ENCODE measurements around the gene ZDHHC11B. TPM values are rescaled to one million over a fixed set of nuclear protein-coding genes. Genes with fewer than 3 reads are reported as not detected.
"Not testable (repeated sequence)": the region's sequence is repeated elsewhere in the genome, so short reads cannot be mapped to it uniquely, and the experiment has no call there.

ZDHHC11B gene
- polyA plus RNA-seq, 1 donor, result 15.7 TPM

DNA sequence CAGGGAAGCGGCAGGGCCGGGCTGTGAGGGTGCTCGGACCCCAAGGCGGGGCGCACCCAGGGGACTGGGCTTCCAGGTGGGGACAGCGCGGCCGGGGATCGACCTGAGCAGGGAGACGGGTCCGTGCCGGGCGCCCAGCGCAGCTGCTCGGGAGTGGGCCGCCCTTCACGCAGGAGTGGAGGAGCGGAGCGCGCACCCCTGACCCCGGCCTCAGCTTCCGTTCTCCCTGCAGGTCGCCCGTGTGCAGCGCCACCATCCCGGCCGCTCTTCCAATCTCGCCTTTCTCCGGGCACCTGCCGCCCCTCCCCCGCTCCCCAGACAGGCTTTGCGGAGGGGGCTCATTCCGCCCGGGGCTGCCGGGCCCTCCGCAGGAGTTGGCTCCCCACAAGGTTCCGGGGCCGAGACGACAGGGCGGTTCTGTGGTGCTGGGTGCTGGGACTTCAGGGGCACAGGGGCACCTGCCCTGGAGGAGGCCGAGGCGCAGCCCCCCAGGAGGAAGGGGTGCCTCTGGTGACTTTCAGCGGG is 714 bp upstream of the ZDHHC11B start:
- not testable (repeated sequence) for DNase-seq (ENCODE audit: low read depth)

DNA sequence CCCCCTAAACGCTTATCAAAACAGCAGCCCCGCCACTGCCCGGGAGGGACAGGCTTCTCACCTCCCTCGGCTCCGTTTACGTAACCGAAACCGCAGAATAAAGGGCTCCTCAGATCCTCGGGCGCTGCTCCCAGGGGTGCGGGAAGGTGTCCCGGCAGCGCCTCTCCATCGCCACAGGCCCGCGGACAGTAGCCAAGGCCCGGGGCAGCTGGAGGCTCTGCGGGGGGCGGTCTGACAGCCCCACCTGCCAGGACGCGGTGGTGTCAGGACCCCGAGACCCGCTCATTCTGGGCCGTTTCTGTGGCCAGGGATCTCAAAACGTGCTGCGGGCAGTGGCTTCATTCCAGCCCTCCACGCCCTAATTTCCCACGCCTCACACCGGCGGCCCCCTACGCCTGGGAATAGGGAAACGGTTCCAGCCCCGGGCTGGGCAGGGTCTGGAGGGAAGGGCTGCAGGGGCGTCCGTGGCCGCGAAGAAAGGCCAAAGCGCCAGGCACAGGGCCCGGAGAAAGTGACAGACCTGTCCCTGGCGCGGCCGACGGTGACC is 575 bp downstream of the ZDHHC11B start:
- DNase-seq (ENCODE audit: low read depth), result not testable (repeated sequence)

DNA sequence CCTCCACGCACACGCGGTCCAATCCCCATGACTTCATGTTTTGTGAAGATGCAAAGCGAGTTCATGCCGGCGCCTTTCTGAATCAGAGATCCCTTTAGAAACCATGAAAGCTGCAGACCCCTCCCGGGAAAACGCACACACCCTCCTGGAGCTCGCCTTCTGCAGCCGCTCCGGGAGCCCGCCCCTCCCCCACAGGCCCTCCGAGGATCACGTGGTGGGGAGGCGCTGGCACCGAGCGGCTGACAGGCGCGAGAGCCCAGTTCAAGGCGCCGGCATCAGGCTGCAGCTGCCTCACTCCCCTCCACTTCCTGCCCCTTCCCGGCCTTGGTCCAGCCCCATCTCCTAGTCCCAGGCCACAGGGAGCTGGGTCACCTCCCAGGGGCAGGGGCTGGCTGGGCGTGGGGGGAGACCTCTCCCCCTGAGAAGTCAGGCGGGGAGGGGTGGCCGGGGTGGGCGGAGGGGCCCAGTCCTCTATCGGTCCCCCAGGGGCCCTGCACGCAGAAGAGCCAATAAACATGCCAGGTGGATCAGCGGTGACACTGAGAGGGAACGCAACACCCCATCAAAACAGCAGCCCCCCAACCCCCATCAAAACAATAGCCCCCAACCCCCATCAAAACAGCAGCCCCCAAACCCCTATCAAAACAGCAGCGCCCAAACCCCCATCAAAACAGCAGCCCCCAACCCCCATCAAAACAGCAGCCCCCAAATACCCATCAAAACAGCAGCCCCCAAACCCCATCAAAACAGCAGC is 1.3 kb downstream of the ZDHHC11B start:
- not testable (repeated sequence) for DNase-seq (ENCODE audit: low read depth)

DNA sequence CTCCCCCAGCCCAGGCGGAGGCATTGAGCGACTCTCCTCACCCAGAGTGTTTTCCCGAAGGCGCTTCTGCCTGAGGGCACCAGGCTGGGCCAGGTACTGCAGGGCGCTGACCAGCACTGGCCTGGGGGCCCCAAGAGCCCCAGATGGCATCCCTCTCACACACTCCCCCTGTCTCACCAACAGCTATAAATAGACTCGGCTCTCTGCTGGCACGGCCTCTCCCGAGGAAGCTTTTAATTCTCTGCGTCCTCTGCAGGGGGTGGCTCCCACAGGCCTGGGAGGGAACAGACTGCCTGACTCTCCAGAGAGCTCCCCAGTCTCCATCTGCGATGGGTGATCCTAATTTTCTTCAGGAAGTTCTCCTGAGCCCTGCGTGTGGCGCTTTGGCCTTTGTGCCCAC is 2.2 kb downstream of the ZDHHC11B start:
- not testable (repeated sequence) for DNase-seq (ENCODE audit: low read depth)

DNA sequence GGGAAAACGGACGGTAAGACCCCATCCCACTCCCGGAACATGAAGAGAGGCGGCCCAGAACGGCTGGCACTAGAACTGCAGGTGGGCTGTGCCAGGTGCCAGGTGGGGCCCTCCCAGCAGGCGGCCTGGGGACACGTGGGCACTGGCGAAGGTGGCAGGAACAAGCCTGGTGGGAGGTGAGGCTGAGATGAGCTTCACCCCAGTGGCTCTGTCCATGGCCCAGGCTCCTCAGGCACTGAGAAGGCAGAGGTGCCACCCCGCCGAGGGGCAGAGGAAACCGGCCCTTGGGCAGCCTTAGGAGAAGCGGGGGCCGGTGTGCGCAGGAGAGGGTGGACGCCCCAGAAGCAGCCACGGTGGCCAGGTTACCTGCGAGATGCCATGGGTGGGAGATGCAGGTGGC is 4.0 kb downstream of the ZDHHC11B start:
- DNase-seq (ENCODE audit: low read depth), result not testable (repeated sequence)

DNA sequence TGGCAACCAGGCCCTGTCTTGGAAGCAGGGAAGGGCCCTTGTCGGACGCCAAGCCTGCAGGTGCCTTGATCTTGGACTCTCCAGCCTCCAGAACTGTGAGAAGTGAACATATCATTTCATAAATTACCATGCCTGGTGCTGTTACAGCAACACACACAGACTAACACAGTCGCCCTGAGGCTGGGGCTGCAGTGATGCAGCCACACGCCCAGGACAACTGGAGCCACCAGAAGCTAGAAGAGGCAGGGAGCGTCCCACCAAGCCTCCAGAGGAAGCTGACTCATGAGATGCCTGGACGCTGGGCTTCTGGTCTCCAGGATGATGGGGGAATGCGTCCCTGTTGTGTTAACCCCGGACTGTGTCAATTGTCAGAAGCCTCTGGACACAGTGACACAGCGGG is 5.6 kb downstream of the ZDHHC11B start:
- not testable (repeated sequence) for DNase-seq (ENCODE audit: low read depth)

DNA sequence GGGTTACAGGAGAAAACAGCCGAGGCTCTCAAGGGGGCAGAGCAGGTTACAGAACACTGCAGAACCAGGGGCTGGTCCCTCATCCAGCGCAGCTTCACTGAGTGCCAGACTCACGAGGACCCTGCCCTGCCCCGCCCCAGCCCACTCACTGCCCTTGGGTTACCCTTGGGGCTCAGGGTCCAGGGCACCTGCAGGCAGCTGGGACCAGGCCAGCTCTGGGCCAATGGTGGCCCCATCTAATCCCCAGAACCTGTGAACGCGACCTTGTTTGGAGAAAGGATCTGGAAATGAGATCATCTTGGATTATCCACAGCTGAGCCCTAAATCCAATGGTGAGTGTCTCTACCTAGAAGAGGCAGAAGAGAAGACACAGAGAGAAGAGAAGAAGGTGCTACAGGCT is 6.1 kb downstream of the ZDHHC11B start:
- DNase-seq (ENCODE audit: low read depth), result not testable (repeated sequence)

DNA sequence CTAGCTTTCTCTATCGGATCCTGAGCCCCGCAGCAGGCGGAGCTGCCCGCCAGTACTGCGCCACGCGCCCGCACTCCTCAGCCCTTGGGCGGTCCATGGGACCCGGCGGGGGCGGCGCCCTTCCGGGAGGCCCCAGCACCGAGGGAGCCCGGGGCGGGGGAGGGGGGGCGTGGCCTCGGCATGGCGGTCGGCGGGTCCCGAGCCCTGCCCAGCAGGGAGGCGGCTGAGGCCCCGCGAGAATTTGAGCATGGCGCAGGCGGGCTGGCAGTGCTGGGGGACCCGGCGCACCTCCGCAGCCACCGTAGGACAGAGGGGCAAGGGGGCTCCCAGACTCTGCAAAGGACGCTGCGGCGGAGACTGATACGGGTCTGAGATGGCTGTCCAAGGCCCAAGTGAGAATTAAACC is 6.8 kb downstream of the ZDHHC11B start:
- DNase-seq (ENCODE audit: low read depth), result no peak

DNA sequence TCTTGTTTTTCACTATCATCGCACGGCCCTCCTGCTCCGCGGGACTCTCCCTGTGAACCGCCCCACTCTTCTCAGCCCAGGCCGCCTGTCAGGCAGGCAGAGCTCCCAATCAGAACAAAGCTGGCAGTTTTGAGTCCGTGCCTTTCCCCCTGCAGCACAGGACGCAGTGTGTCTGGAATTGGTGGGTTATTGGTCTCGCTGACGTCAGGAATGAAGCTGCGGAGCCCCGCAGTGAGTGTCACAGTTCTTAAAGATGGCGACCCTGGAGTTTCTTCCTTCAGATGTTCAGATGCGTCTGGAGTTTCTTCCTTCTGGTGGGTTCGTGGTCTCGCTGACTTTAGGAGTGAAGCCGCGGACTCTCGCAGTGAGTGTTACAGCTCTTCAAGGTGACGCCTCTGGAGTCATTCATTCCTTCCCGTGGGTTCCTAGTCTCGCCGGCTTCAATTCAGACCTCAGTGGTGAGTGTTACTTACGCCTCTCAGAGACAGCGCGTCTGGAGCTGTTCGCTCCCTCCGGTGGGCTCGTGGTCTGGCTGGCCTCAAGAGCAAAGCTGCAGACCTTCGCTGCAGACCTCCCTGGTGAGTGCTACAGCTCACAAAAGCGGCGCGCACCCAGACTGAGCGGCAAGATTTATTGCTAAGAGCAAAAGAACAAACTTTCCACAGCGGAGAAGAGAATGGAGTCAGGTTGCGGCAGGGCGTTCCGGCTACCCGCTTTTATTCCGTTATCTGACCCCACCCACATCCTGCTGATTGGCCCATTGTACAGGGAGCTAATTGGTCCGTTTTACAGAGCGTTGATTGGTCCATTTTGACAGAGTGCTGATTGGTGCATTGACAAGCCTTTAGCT is 7.4 kb downstream of the ZDHHC11B start:
- DNase-seq (ENCODE audit: low read depth), result no peak

DNA sequence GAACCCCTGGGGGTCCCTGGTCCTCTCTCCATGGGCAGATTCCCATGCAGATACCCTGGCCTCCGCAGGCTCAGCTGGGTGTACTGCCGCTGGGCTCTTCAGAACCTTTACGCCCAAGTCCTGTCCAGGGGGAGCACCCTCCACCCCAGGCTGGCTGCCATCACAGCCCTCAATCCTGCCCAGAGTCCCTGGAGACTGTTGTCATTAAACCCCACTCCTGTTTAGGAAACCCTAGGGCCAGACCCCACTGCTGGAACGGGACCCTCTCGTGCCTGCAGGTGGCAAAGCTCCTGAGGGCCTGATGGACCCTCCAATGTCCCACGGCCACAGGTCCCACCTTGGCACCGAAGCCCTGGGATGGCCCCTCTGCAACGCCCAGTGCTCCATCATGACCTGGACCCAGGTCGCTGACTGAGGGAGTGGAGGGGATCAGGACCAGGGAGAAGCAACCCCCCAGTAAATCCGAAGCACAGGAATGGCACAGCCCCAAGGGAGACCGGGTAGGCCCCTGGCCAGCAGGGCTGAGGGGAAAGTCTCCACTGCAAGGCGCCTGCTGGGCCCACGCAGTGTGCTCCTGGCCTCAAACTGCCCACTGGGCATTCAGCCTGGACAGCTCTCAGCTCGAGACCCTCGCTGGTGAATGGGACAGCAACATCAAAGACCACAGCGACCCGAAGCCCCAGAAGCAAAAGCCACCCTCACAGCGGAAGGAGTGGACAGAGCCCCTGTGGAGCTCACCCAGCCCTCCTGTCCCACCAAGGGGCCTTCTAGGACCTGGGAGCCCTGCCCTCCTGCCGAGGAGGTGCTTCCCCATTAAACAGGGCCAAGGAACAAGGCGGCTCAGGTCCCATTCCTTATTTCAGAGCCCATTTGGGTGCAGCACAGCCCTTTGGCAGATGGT is 8.3 kb downstream of the ZDHHC11B start:
- no peak for DNase-seq (ENCODE audit: low read depth)

DNA sequence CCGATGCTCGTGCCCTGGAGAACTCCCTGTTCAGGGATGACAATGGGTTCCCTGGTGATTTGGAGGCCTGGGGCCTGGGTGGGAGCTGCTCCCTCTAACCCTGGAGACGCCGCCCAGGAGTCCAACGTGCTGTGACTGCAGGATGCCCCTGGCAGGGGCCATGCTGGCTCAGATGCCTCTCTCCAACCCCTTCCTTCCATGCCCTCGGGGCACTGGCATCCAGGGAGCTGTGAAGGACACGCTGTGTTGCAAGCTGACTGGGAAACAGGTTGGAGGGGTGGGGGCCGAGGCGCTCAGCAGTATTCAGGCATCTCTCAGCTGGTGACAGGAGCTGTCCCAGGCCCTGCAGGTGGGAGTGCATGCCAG is 9.0 kb downstream of the ZDHHC11B start:
- DNase-seq (ENCODE audit: low read depth), result not testable (repeated sequence)

DNA sequence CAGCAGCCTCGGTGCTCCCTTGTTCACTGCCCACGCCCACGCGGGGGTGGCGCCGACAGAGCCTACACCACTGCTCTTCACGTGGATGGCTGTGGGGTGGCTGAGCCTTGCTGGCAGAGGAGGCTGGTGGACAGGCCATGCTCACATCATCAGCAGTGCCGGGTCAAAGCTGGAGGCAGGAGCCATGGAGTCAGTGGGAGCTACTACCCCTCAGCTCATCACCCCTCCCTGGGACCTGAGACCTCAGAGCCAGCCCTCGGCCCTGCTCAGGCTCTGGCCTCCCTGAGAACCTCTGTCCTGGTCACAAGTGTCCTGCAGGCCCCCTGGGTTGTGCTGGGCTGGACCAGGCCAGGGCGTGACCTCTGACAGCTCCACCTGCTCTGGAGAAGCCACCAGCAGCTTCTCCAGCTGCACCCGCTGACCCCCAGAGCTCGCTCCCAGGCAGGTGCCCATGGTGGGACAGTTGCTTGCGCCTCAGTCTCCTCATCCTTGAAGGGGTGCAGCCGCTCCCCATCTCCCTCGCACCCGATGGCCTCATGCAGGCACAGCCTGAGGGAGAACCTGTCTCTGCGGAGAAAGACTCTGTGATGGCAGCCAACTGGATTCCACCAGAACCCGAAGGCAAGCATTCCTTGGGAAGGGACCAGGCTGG is 9.5 kb downstream of the ZDHHC11B start:
- DNase-seq (ENCODE audit: low read depth), result not testable (repeated sequence)

DNA sequence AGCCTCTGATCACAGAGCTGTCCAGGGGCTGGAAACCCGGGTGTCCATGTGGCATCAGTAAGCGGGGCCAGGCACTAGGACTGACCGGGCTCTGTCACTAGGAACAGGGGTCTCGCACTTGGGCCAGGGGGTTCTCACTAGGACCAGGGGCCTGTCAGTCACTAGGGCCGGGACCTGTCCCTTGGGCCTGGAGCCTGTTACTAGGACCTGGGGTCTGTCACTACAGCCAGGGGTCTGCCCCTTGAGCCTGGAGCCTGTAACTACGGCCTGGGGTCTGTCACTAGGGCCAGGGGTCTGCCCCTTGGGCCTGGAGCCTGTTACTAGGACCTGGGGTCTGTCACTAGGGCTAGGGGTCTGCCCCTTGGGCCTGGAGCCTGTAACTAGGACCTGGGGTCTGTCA is 10.2 kb downstream of the ZDHHC11B start:
- not testable (repeated sequence) for DNase-seq (ENCODE audit: low read depth)

DNA sequence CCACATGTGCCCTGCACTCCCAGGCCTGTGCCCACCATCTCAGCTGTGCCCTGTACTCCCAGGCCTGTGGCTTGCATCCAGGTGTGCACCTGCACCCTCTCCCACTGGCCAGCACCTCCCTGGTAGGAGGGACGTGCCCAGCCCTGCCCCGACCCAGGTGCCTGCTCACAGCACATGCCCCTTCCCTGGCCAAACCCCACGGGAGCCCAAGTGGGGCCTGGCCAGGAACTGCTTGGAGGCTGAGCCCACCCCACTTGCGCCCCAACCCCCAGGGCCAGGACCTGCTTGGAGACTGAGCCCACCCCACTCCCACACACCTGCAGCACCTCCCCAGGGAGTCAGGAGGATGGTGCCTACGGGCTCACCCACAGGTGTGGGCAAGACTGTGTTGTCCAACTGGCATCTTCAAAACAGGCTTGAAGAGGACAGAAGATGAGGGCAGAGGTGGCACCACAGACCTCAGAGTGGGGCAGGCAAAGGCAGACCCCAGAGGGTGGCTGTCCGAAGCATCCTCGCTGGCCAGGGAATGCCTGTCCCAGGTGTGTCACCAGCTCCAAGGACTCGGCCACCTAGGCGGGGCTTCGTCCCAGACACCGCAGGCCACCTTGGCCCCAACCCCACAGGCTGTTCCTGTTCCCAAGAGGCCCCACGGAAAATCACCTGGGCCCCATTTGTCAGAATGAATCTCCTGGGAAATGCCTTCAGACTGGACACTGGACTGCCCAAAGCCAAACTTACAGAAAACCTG is 10.8 kb downstream of the ZDHHC11B start:
- DNase-seq (ENCODE audit: low read depth), result no peak

DNA sequence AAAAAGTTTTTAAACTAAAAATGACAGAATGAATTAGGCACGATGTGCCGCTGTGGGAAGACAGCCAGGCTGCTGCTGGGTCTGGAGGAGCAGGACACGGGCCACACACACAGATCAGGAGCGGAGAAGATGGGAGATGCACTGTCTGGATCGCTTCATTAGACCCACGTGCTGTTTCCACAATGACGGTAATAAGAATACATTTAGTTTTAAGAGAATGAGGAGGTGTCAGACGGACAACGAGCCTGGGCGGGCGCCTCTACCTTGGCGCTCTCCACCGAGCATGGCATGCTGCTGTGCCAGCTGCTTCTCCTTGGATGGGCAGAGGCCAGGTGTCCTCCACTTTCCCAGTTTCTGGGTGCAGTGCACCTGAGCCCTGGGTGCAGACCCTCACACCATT is 11.6 kb downstream of the ZDHHC11B start:
- not testable (repeated sequence) for DNase-seq (ENCODE audit: low read depth)

DNA sequence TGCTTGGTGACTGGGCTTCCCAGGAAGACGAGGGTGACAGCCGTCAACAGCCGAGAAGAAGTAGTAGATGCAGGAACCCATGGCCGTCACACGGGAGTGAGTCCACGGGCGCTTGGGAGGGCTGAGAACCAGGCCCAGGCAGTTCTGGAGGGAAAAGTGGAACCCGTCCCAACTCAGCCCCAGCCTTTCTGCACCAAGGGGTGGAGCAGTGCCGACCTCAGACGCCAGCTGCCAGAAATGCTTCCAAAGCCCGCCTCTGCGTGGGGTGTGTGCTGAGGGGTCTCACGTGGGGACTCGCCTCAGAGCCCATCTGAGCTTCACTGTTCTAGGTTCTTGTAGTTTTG is 12.0 kb downstream of the ZDHHC11B start:
- not testable (repeated sequence) for DNase-seq (ENCODE audit: low read depth)

DNA sequence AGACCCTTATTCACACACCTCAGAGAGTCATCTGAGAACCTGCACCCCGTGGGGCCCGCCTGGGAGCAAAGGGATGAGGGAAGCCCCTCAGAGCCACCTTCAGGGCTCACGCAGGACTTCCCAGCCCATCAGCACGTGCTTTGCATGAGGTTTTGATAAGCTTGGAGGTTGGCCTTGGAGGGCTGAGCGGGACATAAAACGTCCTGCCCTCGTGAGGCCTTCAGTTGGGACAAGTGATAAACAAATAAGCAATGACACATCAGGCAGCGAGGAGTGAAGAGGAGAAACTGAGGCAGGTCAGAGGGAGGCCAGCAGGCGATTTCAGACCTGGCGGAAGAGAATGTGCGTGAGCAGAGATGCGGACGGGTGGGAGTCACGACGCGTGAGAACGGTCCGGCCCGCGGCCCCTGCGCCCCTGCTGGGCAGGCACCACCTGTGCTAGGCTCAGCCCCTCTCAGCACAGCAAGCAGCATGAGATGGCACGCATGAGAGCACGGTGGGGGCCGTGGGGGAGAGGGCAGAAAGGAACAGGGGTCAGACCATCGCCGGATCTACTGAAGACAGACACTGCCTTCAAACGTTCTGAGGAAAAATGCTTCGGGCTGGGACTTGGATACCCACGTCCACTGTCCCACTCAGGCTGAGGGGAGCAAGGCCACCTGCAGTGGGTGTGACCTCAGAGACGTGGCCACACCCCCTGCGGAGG is 12.5 kb downstream of the ZDHHC11B start:
- DNase-seq (ENCODE audit: low read depth), result not testable (repeated sequence)

DNA sequence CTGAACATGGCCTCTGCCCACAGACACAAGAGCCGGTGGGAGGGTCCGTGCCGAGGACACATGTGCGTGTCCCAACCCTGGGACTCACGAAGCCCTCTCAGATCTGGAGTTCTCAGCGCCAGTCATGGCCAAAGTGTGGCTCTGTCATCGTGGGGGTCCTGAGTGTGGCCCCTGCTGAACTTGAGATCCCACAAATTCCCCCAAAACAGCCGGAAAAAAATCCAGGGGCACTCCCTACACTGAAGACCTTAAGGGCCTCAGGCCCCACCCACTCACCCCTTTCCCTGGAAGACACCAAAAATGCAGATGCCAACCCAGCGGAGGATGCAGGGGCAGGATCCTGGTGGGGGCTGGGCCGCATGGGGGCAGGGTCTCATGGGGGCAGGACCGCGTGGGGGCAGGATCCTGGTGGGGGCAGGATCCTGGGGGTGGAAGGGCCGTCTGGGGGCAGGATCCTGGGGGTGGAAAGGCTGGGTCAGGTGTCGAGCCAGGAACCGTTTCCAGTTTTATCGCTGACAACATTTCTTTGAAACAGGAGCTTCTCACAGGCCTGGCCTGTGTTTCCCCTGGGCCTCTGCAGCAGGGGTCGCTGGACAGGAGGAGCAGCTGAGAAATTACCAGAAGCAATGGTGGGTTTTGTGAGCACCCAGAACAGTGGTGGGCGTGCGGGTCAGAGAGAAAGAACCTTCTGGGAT is 13.3 kb downstream of the ZDHHC11B start:
- DNase-seq (ENCODE audit: low read depth), result not testable (repeated sequence)

DNA sequence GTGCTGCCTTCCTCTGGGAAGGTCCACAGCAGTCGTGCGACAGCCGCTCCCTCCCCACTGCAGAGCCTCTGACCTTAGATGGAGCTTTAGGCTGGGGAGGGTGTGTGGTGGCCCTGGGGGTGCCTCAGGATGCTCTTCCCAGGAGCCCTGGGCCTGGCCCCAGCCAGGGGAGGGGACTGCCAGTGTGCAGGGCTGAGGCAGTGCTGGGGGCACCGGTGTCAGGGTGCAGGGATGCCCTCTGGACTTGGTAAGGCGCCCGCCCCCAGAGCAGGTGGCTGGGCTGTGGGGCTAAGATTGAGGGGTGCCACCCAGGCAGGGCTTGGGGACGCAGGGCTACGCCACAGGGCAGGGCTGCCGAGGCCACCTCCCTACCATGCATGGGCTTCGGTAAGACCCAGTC is 13.9 kb downstream of the ZDHHC11B start:
- not testable (repeated sequence) for DNase-seq (ENCODE audit: low read depth)

Data from forelimb muscle (tissue), 1 donor.